Smooth muscle cell (in vitro differentiated cells): ENCODE data around the gene FHOD3. TPM values are rescaled to one million over a fixed set of nuclear protein-coding genes. Genes with fewer than 3 reads are reported as not detected.

Experiments used
- DNase-seq: peaks from one replicate; lab custom pipeline; 2025; ENCODE audit not compliant: unreplicated experiment; lab: John Stamatoyannopoulos, UW
- H2AFZ ChIP-seq: fragments of 200-600 bp; sonication (generic); 2 replicates; pipeline ENCODE4 v1.6.0; 2016; ENCODE audit warnings: antibody characterized with exemption, low read depth, mild to moderate bottlenecking
- H3F3A ChIP-seq: fragments of 200-600 bp; sonication (generic); 2 replicates; pipeline ENCODE4 v1.6.0; 2017; ENCODE audit warnings: antibody characterized with exemption, low read depth
- H3K27ac ChIP-seq: fragments of 200-600 bp; sonication (generic); 2 replicates; pipeline ENCODE4 v1.5.1; 2016; ENCODE audit warnings: low read depth, mild to moderate bottlenecking
- H3K27me3 ChIP-seq: fragments of 200-600 bp; sonication (generic); 2 replicates; pipeline ENCODE4 v1.6.1; 2016; ENCODE audit warnings: low read depth, mild to moderate bottlenecking
- H3K36me3 ChIP-seq: fragments of 200-600 bp; sonication (generic); 2 replicates; pipeline ENCODE4 v1.5.1; 2016; ENCODE audit warnings: low read depth
- H3K4me1 ChIP-seq: fragments of 200-600 bp; sonication (generic); 2 replicates; pipeline ENCODE4 v1.5.1; 2016; ENCODE audit warnings: low read depth
- H3K4me2 ChIP-seq: fragments of 200-600 bp; sonication (generic); 2 replicates; pipeline ENCODE4 v1.6.0; 2016; ENCODE audit warnings: mild to moderate bottlenecking
- H3K4me3 ChIP-seq: fragments of 200-600 bp; sonication (generic); 2 replicates; pipeline ENCODE4 v1.5.1; 2016; ENCODE audit warnings: mild to moderate bottlenecking
- H3K79me2 ChIP-seq: fragments of 200-600 bp; sonication (generic); 2 replicates; pipeline ENCODE4 v1.6.0; 2016; ENCODE audit warnings: low read depth, mild to moderate bottlenecking
- H3K9ac ChIP-seq: fragments of 200-600 bp; sonication (generic); 2 replicates; pipeline ENCODE4 v1.6.0; 2016; ENCODE audit warnings: low read depth
- H3K9me3 ChIP-seq: fragments of 200-600 bp; sonication (generic); replicated peaks from 2 replicates; pipeline ENCODE4 v1.5.1; 2016; ENCODE audit warnings: low read depth
- H4K20me1 ChIP-seq: fragments of 200-600 bp; sonication (generic); 2 replicates; pipeline ENCODE4 v1.6.0; 2016; ENCODE audit warnings: low read depth
- CTCF ChIP-seq: fragments of 200-600 bp; sonication (generic); IDR thresholded peaks from 2 replicates; pipeline ENCODE4 v1.5.1; 2017; ENCODE audit warnings: borderline replicate concordance, mild to moderate bottlenecking, antibody characterized with exemption; ENCODE audit not compliant: insufficient read depth, poor library complexity, severe bottlenecking
- WGBS: methylation state at CpG from one replicate; pipeline ENCODE4 v1.1.7; 2016; ENCODE audit warnings: low lambda C conversion rate; 5-methylcytosine and 5-hydroxymethylcytosine counted together
- polyA plus RNA-seq: library from polyadenylated mRNA; unstranded; fragments of >200 nt; fragmentation: Nextera tagmentation; extraction: Ambion mirVana; gene quantifications from 2 replicates; pipeline ENCODE4 v1.2.1, GENCODE V29; 2016
- total RNA-seq: library from RNA; depleted of rRNA; stranded (reverse); fragments of >200 nt; gene quantifications from 2 replicates; pipeline ENCODE4 v1.2.3, GENCODE V29; 2014

The FHOD3 gene
- total and polyA plus RNA-seq, 2 experiments from 2014 or later, result 6.3 to 19.4 TPM

GRCh38 chr18:36580874-36581750 is 283.6 kb downstream of the FHOD3 start:
- Histone ChIP-seq H3K79me2 (no peaks in the 10 kb centered on the region), H3K27ac (peak overlapping the region; percentile 4), H2AFZ (no peak overlapping the region), H3K27me3 (no peaks in the 10 kb centered on the region), H3K4me3 (no peak overlapping the region), H3K4me2 (no peak overlapping the region), H3K36me3 (no peaks in the 10 kb centered on the region), H3F3A (no peaks in the 10 kb centered on the region), H3K4me1 (peaks cover 11% of the 10 kb centered on the region), H3K9me3 (no peaks in the 10 kb centered on the region), H4K20me1 (no peaks in the 10 kb centered on the region), H3K9ac (no peak overlapping the region)
- 97% methylated on average over 6 of the region's 6 CpGs for WGBS
- no peak for DNase-seq
- TF ChIP-seq CTCF, result no peak

GRCh38 chr18:36582988-36583745 is 285.7 kb downstream of the FHOD3 start:
- H3K79me2 ChIP-seq, result no peaks in the 10 kb centered on the region
- H4K20me1 ChIP-seq, result no peaks in the 10 kb centered on the region
- no peak overlapping the region for H3K4me2 ChIP-seq
- no peak overlapping the region for H2AFZ ChIP-seq
- H3K4me3 ChIP-seq, result no peak overlapping the region
- H3K9ac ChIP-seq, result no peak overlapping the region
- peaks cover 11% of the 10 kb centered on the region for H3K4me1 ChIP-seq
- H3K9me3 ChIP-seq, result no peaks in the 10 kb centered on the region
- H3K36me3 ChIP-seq, result no peaks in the 10 kb centered on the region
- no peak for TF ChIP-seq CTCF
- H3F3A ChIP-seq, result no peaks in the 10 kb centered on the region
- DNase-seq, result no peak
- H3K27ac ChIP-seq, result no peak overlapping the region
- 73% methylated on average over 5 of the region's 5 CpGs for WGBS
- H3K27me3 ChIP-seq, result no peaks in the 10 kb centered on the region

DNA sequence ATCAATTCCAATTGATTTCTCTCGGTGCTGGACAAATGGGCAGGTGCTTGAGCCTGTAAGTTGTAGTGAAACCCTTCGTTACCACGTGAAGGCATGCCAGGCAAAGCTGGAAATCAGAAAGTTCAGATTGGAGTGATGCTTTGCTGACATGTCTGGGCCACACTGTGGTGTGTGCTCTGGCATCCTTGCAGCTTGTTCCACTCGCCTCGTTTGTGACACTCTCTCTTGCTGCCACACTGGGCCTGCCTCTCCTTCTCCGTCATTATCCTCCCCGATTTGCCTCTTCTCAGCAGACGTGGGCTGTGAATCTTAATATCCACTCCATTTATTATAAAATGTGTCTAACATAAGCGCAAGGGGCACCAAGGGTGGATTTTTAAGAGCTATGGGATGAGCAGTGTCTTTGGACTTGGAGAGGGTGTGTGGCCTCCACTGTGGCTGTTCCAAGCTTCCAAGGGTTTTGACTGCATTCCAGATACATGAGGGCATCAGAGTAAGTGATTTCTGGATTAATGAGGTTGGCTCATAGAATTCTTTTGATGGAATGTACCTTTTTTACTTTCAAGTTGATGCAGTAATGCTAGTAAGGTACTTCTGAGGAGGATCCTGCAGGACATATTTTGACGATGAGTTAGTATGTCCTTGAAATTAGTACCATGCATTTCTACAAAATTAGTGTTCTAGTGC is 292.5 kb downstream of the FHOD3 start:
- H3K4me1 ChIP-seq, result peaks cover 13% of the 10 kb centered on the region

More for the DNA sequence above, 292.5 kb downstream of the FHOD3 start:
- no peak for DNase-seq
- Histone ChIP-seq H3K9me3 (no peaks in the 10 kb centered on the region), H3K79me2 (no peaks in the 10 kb centered on the region), H2AFZ (no peak overlapping the region), H3K4me2 (peak overlapping the region; percentile 37), H3K4me3 (no peak overlapping the region), H3K27me3 (no peaks in the 10 kb centered on the region), H3K36me3 (no peaks in the 10 kb centered on the region), H3K27ac (peak overlapping the region; percentile 66), H3K9ac (no peak overlapping the region), H4K20me1 (no peaks in the 10 kb centered on the region), H3F3A (no peaks in the 10 kb centered on the region)
- WGBS, result 77% methylated on average over 10 of the region's 10 CpGs
- TF ChIP-seq CTCF, result no peak
